Measurements from ENCODE around the gene TTL. TPM values are rescaled to one million over a fixed set of nuclear protein-coding genes. Genes with fewer than 3 reads are reported as not detected.
"Not testable (repeated sequence)": the region's sequence is repeated elsewhere in the genome, so short reads cannot be mapped to it uniquely, and the experiment has no call there.

Gene TTL
- total and polyA plus RNA-seq, 2 experiments from 2014 or later, result 26.3 to 29.7 TPM

DNA sequence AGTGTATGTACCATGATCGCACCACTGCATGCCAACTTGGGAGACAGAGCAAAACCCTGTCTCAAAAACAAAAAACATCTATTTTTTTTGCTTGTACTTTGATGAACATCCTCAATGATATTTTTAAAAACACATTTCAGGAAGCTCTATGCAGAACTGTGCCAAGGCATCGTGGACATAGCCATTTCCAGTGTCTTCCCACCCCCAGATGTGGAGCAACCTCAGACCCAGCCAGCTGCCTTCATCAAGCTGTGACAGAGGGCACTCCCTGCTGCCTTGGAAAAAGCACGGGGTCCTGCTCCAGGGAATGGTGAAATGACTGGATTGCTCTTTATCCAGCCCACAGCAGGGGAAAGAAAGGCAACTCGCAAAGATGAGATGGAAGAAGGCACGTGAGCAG is 46.6 kb downstream of the TTL start:
- no peaks in the 10 kb centered on the region for H3K9me3 ChIP-seq (ENCODE audit: low read depth)
- no peak for DNase-seq (ENCODE audit: low read depth in 1 of 2, low spot score in 1 of 2)
- H3K27me3 ChIP-seq, result no peaks in the 10 kb centered on the region
- H3K4me3 ChIP-seq, result no peak overlapping the region
- no peaks in the 10 kb centered on the region for H3K4me1 ChIP-seq (ENCODE audit: low read depth)
- peaks cover 16% of the 10 kb centered on the region for H3K36me3 ChIP-seq
- TF ChIP-seq, protein P1, sequence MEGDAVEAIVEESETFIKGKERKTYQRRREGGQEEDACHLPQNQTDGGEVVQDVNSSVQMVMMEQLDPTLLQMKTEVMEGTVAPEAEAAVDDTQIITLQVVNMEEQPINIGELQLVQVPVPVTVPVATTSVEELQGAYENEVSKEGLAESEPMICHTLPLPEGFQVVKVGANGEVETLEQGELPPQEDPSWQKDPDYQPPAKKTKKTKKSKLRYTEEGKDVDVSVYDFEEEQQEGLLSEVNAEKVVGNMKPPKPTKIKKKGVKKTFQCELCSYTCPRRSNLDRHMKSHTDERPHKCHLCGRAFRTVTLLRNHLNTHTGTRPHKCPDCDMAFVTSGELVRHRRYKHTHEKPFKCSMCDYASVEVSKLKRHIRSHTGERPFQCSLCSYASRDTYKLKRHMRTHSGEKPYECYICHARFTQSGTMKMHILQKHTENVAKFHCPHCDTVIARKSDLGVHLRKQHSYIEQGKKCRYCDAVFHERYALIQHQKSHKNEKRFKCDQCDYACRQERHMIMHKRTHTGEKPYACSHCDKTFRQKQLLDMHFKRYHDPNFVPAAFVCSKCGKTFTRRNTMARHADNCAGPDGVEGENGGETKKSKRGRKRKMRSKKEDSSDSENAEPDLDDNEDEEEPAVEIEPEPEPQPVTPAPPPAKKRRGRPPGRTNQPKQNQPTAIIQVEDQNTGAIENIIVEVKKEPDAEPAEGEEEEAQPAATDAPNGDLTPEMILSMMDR (IDR thresholded peaks at IDR 0.05; ENCODE audit: low read depth, low read length), result no peak
- no peak overlapping the region for H3K27ac ChIP-seq

DNA sequence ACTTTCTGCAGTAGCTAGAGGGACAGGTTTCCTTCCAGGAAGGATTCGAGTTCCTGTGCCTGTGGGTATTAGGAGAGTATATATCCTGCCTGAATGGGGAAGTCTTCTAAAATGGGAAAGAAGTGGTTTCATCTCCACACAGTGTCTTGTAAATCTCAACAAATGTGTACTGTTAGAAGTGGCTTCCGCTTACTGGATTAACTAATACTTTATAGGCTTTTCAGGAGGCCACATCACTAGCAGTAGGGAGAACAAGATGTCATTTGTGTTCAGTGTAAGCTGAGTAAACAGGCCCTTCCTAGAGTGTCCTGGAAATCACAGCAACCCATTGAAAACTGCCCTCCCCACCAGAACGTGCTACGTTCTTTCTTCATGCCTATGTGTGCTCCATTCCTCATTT is 47.8 kb downstream of the TTL start:
- no peak for DNase-seq (ENCODE audit: low read depth in 1 of 2, low spot score in 1 of 2)
- TF ChIP-seq, protein P1 (IDR thresholded peaks at IDR 0.05; ENCODE audit: low read depth, low read length), result no peak
- no peak overlapping the region for H3K27ac ChIP-seq
- no peaks in the 10 kb centered on the region for H3K27me3 ChIP-seq
- H3K36me3 ChIP-seq, result peaks cover 16% of the 10 kb centered on the region
- H3K4me1 ChIP-seq (ENCODE audit: low read depth), result no peaks in the 10 kb centered on the region
- H3K9me3 ChIP-seq (ENCODE audit: low read depth), result no peaks in the 10 kb centered on the region
- no peak overlapping the region for H3K4me3 ChIP-seq

- TF ChIP-seq, protein P1 (IDR thresholded peaks at IDR 0.05; ENCODE audit: low read depth, low read length), result no peak
- DNase-seq (ENCODE audit: low read depth in 1 of 2, low spot score in 1 of 2), result no peak
- peaks cover 16% of the 10 kb centered on the region for H3K36me3 ChIP-seq
- no peak overlapping the region for H3K27ac ChIP-seq
- no peaks in the 10 kb centered on the region for H3K4me1 ChIP-seq (ENCODE audit: low read depth)
- no peak overlapping the region for H3K4me3 ChIP-seq
- no peaks in the 10 kb centered on the region for H3K27me3 ChIP-seq
- no peaks in the 10 kb centered on the region for H3K9me3 ChIP-seq (ENCODE audit: low read depth)
Measured at GRCh38 chr2:112530728-112531127, 48.8 kb downstream of the TTL start.

DNA sequence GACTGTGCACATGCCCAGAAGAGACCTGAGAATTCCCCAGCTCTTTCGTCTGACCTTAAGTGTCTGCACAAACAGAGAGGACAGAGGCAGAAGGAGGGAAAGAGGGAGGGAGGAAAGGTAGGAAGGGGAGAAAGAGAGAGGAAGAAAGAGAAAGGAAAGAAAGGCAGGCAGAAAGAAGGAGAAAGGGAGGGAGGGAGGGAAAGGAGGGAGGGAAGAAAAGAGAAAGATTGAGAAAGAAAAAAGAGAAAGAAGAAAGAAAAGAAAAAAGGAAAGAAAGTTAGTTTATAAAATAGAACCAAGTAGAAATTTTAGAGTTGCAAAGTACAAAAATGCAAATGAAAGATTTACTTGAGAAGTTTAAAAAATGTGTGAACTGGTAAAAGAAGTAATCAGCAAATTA is 52.9 kb downstream of the TTL start:
- TF ChIP-seq, protein P1 (IDR thresholded peaks at IDR 0.05; ENCODE audit: low read depth, low read length), result no peak
- no peak for DNase-seq (ENCODE audit: low read depth in 1 of 2, low spot score in 1 of 2)
- H3K4me1 ChIP-seq (ENCODE audit: low read depth), result no peaks in the 10 kb centered on the region
- no peaks in the 10 kb centered on the region for H3K27me3 ChIP-seq
- H3K4me3 ChIP-seq, result no peak overlapping the region
- no peaks in the 10 kb centered on the region for H3K9me3 ChIP-seq (ENCODE audit: low read depth)
- peaks cover 5% of the 10 kb centered on the region for H3K36me3 ChIP-seq
- no peak overlapping the region for H3K27ac ChIP-seq

DNA sequence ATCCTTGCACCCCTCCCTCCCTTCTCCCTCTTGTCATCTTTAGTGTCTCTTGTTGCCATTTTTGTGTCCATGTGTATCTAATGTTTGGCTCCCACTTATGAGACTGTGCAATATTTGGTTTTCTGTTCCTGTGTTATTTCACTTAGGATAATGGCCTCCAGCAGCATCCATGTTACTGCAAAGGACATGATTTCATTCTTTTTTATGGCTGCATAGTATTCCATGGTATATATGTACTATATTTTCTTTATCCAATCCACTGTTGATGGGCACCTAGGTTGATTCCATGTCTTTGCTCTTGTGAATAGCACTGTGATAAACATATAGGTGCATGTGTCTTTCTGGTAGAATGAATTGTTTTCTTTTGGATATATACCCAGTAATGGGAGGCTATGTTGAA is 54.7 kb downstream of the TTL start:
- H3K27ac ChIP-seq; H3K27me3 ChIP-seq; H3K9me3 ChIP-seq (ENCODE audit: low read depth); H3K36me3 ChIP-seq; DNase-seq (ENCODE audit: low read depth in 1 of 2, low spot score in 1 of 2); H3K4me3 ChIP-seq; H3K4me1 ChIP-seq (ENCODE audit: low read depth): not testable (repeated sequence)

DNA sequence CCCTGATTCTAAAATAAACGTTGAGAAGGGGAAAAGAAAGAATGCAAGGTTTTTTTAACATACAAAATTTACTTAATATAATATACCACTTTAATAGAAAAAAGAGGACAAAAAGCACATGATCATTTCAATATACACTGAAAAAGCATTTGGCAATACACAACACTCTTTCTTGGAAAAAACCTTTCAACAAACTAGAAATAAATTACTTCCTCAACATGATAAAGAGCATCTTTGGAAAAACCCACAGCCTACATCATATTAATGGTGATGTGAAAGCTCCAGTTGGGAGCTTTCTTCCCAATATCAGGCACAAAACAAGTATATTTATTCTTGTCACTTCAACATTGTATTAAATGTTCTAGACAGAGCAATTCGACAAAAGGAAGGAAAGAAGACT is 57.4 kb downstream of the TTL start:
- Histone ChIP-seq H3K4me1 (ENCODE audit: low read depth) (no peaks in the 10 kb centered on the region), H3K9me3 (ENCODE audit: low read depth) (no peaks in the 10 kb centered on the region), H3K4me3 (no peak overlapping the region), H3K27ac (no peak overlapping the region), H3K27me3 (no peaks in the 10 kb centered on the region), H3K36me3 (no peaks in the 10 kb centered on the region)
- TF ChIP-seq, protein P1 (IDR thresholded peaks at IDR 0.05; ENCODE audit: low read depth, low read length), result no peak
- DNase-seq (ENCODE audit: low read depth in 1 of 2, low spot score in 1 of 2), result no peak

All from cardiac muscle cell (in vitro differentiated cells and primary cell).